Endothelial cell of umbilical vein (primary cell): ENCODE results near the gene FHOD1. TPM values are rescaled to one million over a fixed set of nuclear protein-coding genes. Genes with fewer than 3 reads are reported as not detected.

Experiments used
- BruUV-seq: library from RNA; stranded (reverse); fragments of 400-500 nt; replicated peaks from 2 replicates; lab custom pipeline; 2021; lab: Mats Ljungman, UMichigan
- CTCF ChIA-PET: fragments of 300-600, 350-600 bp; sonication (Branson Sonifier 250); formaldehyde crosslinking; loops from one replicate; lab custom pipeline; 2021; ENCODE audit warnings: antibody characterized with exemption, inconsistent platforms; lab: Charles Lee
- POLR2A ChIA-PET: fragments of 300-600, 350-600 bp; sonication (Branson Sonifier 250); formaldehyde crosslinking; loops from one replicate; lab custom pipeline; 2021; ENCODE audit warnings: antibody characterized with exemption, inconsistent platforms; lab: Charles Lee
- DNase-seq: peaks from one replicate; pipeline ENCODE4 v3.0.0-alpha.2; 2011; ENCODE audit warnings: low read depth, low spot score
- FAIRE-seq: peaks from 2 replicates; lab custom pipeline; 2011; peaks lifted over from hg19 to GRCh38; lab: Jason Lieb, UNC
- H2AFZ ChIP-seq: 2 replicates; pipeline ENCODE4 v1.6.0; 2012; ENCODE audit warnings: low read depth, low read length, control low read depth, inconsistent platforms
- H3K27ac ChIP-seq: 2 replicates; pipeline ENCODE4 v1.5.1; 2011; ENCODE audit warnings: low read depth, mild to moderate bottlenecking, control low read depth, low read length, moderate library complexity; ENCODE audit not compliant: insufficient read depth
- H3K27me3 ChIP-seq, 2 experiments: 2 replicates each; pipeline versions ENCODE4 v1.6.0 to v1.6.1; 2011; ENCODE audit warnings: low read length in 2 of 2, mixed read lengths in 1 of 2; ENCODE audit not compliant: control insufficient read depth in 2 of 2, insufficient read depth in 2 of 2
- H3K36me3 ChIP-seq, 2 experiments: 2 replicates in 1 of 2; 3 replicates in 1 of 2; pipeline ENCODE4 v1.5.1; 2011; ENCODE audit warnings: low read length in 2 of 2, mild to moderate bottlenecking in 1 of 2, moderate library complexity in 1 of 2; ENCODE audit not compliant: control insufficient read depth in 2 of 2, insufficient read depth in 2 of 2; ENCODE audit errors: extremely low read depth in 1 of 2
- H3K4me1 ChIP-seq: 3 replicates; pipeline ENCODE4 v1.5.1; 2011; ENCODE audit warnings: mild to moderate bottlenecking, low read length; ENCODE audit not compliant: control insufficient read depth, insufficient read depth; ENCODE audit errors: extremely low read depth
- H3K4me2 ChIP-seq: 2 replicates; pipeline ENCODE4 v1.6.1; 2011; ENCODE audit warnings: low read length, control low read depth, mixed read lengths; ENCODE audit not compliant: insufficient read depth
- H3K4me3 ChIP-seq, 3 experiments: fragments of 200-600 bp in 1 of 3; sonication (generic), shearing (Covaris generic) in 1 of 3; replicated peaks in 1 of 3; 2 replicates each; pipeline ENCODE4 v1.5.1; 2011 to 2016; ENCODE audit warnings: control low read depth in 3 of 3, low read length in 3 of 3, mild to moderate bottlenecking in 2 of 3, inconsistent platforms in 1 of 3, low read depth in 1 of 3, moderate library complexity in 1 of 3; ENCODE audit not compliant: insufficient read depth in 1 of 3
- H3K79me2 ChIP-seq: 2 replicates; pipeline ENCODE4 v1.6.0; 2012; ENCODE audit warnings: low read length, inconsistent platforms; ENCODE audit not compliant: control insufficient read depth, insufficient read depth
- H3K9ac ChIP-seq: replicated peaks from 2 replicates; pipeline ENCODE3; 2011; ENCODE audit warnings: low read length, control low read depth; ENCODE audit not compliant: insufficient read depth; ENCODE audit errors: extremely low read depth
- H3K9me1 ChIP-seq: replicated peaks from 3 replicates; pipeline ENCODE4 v1.6.0; 2011; ENCODE audit warnings: mild to moderate bottlenecking, low read length; ENCODE audit not compliant: control insufficient read depth, insufficient read depth; ENCODE audit errors: extremely low read depth
- H3K9me3 ChIP-seq: replicated peaks from 2 replicates; pipeline ENCODE4 v1.5.1; 2012; ENCODE audit warnings: low read length, inconsistent platforms; ENCODE audit not compliant: control insufficient read depth, insufficient read depth
- H4K20me1 ChIP-seq: replicated peaks from 2 replicates; pipeline ENCODE3; 2011; ENCODE audit warnings: mild to moderate bottlenecking, low read length; ENCODE audit not compliant: control insufficient read depth, insufficient read depth; ENCODE audit errors: extremely low read depth
- CTCF ChIP-seq, 2 donors: IDR thresholded peaks; 1 replicate in 1 of 2; 2 replicates in 1 of 2; pipeline ENCODE4 v1.5.1; 2011; ENCODE audit warnings: low read length in 2 of 2, mild to moderate bottlenecking in 2 of 2, moderate library complexity in 2 of 2, control low read depth in 1 of 2, inconsistent platforms in 1 of 2, low read depth in 1 of 2; ENCODE audit not compliant: insufficient read depth in 1 of 2; ENCODE audit errors: extremely low read depth in 1 of 2
- EZH2 ChIP-seq: IDR thresholded peaks from 2 replicates; pipeline ENCODE4 v1.6.1; 2012; ENCODE audit warnings: borderline replicate concordance, low read depth, mild to moderate bottlenecking, moderate library complexity, low read length, inconsistent platforms; ENCODE audit not compliant: severe bottlenecking
- FOS ChIP-seq: IDR thresholded peaks from 2 replicates; pipeline ENCODE4 v1.6.1; 2011; ENCODE audit warnings: mild to moderate bottlenecking, low read length, moderate library complexity, borderline replicate concordance; ENCODE audit not compliant: insufficient read depth
- GATA2 ChIP-seq: IDR thresholded peaks from 2 replicates; pipeline ENCODE4 v1.7.0; 2011; ENCODE audit warnings: low read depth, mild to moderate bottlenecking, moderate library complexity, mixed read lengths, low read length; ENCODE audit not compliant: insufficient read length, insufficient read depth
- JUN ChIP-seq: IDR thresholded peaks from 2 replicates; pipeline ENCODE4 v1.6.1; 2011; ENCODE audit warnings: borderline replicate concordance, low read depth; ENCODE audit not compliant: insufficient read length, insufficient read depth
- MAX ChIP-seq: IDR thresholded peaks from 2 replicates; pipeline ENCODE4 v1.6.1; 2011; ENCODE audit not compliant: insufficient read depth, insufficient read length
- MYC ChIP-seq: IDR thresholded peaks from one replicate; pipeline ENCODE4 v1.6.1; 2011; ENCODE audit warnings: mild to moderate bottlenecking, low read depth, low read length
- POLR2A ChIP-seq: IDR thresholded peaks from 2 replicates; pipeline ENCODE4 v1.6.1; 2012; ENCODE audit warnings: low read depth, mild to moderate bottlenecking, control low read depth, low read length
- POLR2AphosphoS5 ChIP-seq: IDR thresholded peaks from 2 replicates; pipeline ENCODE4 v1.6.1; 2012; ENCODE audit warnings: low read depth, mild to moderate bottlenecking, control low read depth, low read length, moderate library complexity; ENCODE audit not compliant: insufficient read depth
- dilution Hi-C: fragments of 300-500 bp; cut with MboI; formaldehyde crosslinking; loops from one replicate; pipeline ENCODE4 v1.15.0; 2019; ENCODE audit warnings: low sequenced_read_pairs; ENCODE audit not compliant: extremely low pct_ligation_motif_present
- intact Hi-C: fragments of 100-400 bp; cut with micrococcal nuclease; formaldehyde crosslinking; loops from one replicate; pipeline ENCODE4 v1.10.0; 2022
- polyA plus RNA-seq, 4 experiments: library from polyadenylated mRNA; depleted of rRNA in 3 of 4; stranded (reverse) in 3 of 4; unstranded in 1 of 4; fragments of >200 nt; gene quantifications; 2 replicates each; pipeline versions ENCODE4 v1.2.1 to v1.2.3, GENCODE V29; 2011 to 2012; ENCODE audit warnings: missing spikeins in 1 of 4
- total RNA-seq: library from RNA; stranded (reverse); gene quantifications from 2 replicates; pipeline ENCODE4 v1.2.3, GENCODE V29; 2021

The FHOD1 gene
- total and polyA plus RNA-seq, 2 donors (not counting 3 experiments of a cell fraction or from before 2014, with no cell fraction given) = 63.6 to 124 TPM

GRCh38 chr16:67191995-67192681, 55.1 kb downstream of the FHOD1 start, which contains the start of gene E2F4:
Gene E2F4, plus strand, starts transcription at chr16:67192155. Its CDS starts 73 bp downstream, at chr16:67192228.
- intact Hi-C loops (loop anchor here (1.0 to 10.0 kb wide), 3 partner anchors 8 to 203 kb away; partner anchors contain the start of genes TMEM208 and TPPP3), dilution Hi-C loops (no loop called here)
- Histone ChIP-seq H4K20me1 (no peaks in the 10 kb centered on the region), H3K4me3 (peak within 1 kb of the TSS; percentile 54 to 83 (median 57)), H2AFZ (peak within 1 kb of the TSS; percentile 19), H3K9ac (peak within 1 kb of the TSS; percentile 91), H3K36me3 (peaks cover 14 to 27% of the 10 kb centered on the region in 2 experiments), H3K4me2 (peak within 1 kb of the TSS; percentile 69), H3K9me1 (no peaks in the 10 kb centered on the region), H3K79me2 (peaks cover 46% of the 10 kb centered on the region), H3K9me3 (no peaks in the 10 kb centered on the region), H3K27me3 (no peaks in the 10 kb centered on the region), H3K27ac (peak within 1 kb of the TSS; percentile 88), H3K4me1 (peaks cover 36% of the 10 kb centered on the region)
- DNase-seq = peak; percentile 88
- BruUV-seq = TSS peak; percentile 36
- ChIA-PET POLR2A (interaction anchor here (1.0 kb wide), 1 partner anchor 52 kb away, joined by 3 read pairs; no protein-coding TSS in a partner anchor), CTCF (interaction anchor here (1.1 to 1.5 kb wide), 4 partner anchors 10 to 208 kb away, joined by 3 to 6 read pairs (median 4); no protein-coding TSS in a partner anchor)
- TF ChIP-seq MYC (peak; percentile 22), CTCF (IDR thresholded peaks at IDR 0.05; ENCODE audit: extremely low read depth in 1 of 2, insufficient read depth in 1 of 2, low read depth in 1 of 2, low read length in 2 of 2) (no peak), POLR2AphosphoS5 (peak; percentile 93), GATA2 (no peak), POLR2A (peak; percentile 93), MAX (no peak), JUN (no peak), EZH2 (no peak), FOS (no peak)
- peak; percentile 95 for FAIRE-seq
